Panc1 (cell line): Measurements from ENCODE around the gene CACNA1B. TPM values are rescaled to one million over a fixed set of nuclear protein-coding genes. Genes with fewer than 3 reads are reported as not detected.

Experiments used
- ATAC-seq: fragments of 200-7000 bp; cut with Tn5 transposase; 2 replicates; pipeline ENCODE4 v1.9.1; 2020; ENCODE audit warnings: mild to moderate bottlenecking, moderate library complexity
- BruUV-seq: library from RNA; stranded (reverse); fragments of 400-500 nt; replicated peaks from 2 replicates; lab custom pipeline; 2021; lab: Mats Ljungman, UMichigan
- CTCF ChIA-PET: fragments of 300-600 bp; sonication (Branson Sonifier 250); formaldehyde crosslinking; loops from one replicate; lab custom pipeline; 2022; ENCODE audit warnings: antibody characterized with exemption; lab: Charles Lee
- POLR2A ChIA-PET: fragments of 300-600 bp; sonication (Branson Sonifier 250); formaldehyde crosslinking; loops from one replicate; lab custom pipeline; 2022; ENCODE audit warnings: antibody characterized with exemption; lab: Charles Lee
- DNase-seq: peaks from one replicate; pipeline ENCODE4 v3.0.0-alpha.2; 2010; ENCODE audit warnings: low read depth, low spot score
- H3K27ac ChIP-seq: 2 replicates; pipeline ENCODE4 v1.5.1; 2011; ENCODE audit warnings: mild to moderate bottlenecking, low read length, inconsistent platforms
- H3K27me3 ChIP-seq: fragments of 200-500 bp; sonication (Bioruptor generic); 2 replicates; pipeline ENCODE4 v1.6.0; 2014; ENCODE audit warnings: low read length, inconsistent platforms; ENCODE audit not compliant: control insufficient read depth, insufficient read depth
- H3K36me3 ChIP-seq: fragments of 200-500 bp; sonication (Bioruptor generic); 2 replicates; pipeline ENCODE4 v1.5.1; 2014; ENCODE audit warnings: inconsistent platforms, mild to moderate bottlenecking, low read length, moderate library complexity; ENCODE audit not compliant: control insufficient read depth, insufficient read depth
- H3K4me1 ChIP-seq: 2 replicates; pipeline ENCODE4 v1.5.1; 2011; ENCODE audit warnings: inconsistent platforms, mild to moderate bottlenecking, low read length, moderate library complexity; ENCODE audit not compliant: control insufficient read depth, insufficient read depth
- H3K4me3 ChIP-seq, 2 experiments: 2 replicates each; pipeline ENCODE4 v1.5.1; 2011 to 2012; ENCODE audit warnings: low read depth in 2 of 2, low read length in 2 of 2, mild to moderate bottlenecking in 2 of 2, inconsistent platforms in 1 of 2, moderate library complexity in 1 of 2
- H3K9me3 ChIP-seq: fragments of 200-500 bp; sonication (Bioruptor generic); 2 replicates; pipeline ENCODE4 v1.5.1; 2014; ENCODE audit warnings: low read depth, mild to moderate bottlenecking, inconsistent platforms, low read length, moderate library complexity; ENCODE audit not compliant: control insufficient read depth, insufficient read depth
- CTCF ChIP-seq: fragments of 450-650 bp; IDR thresholded peaks from 2 replicates; pipeline ENCODE4 v1.5.1; 2017; ENCODE audit warnings: mild to moderate bottlenecking
- POLR2AphosphoS5 ChIP-seq: IDR thresholded peaks from 2 replicates; pipeline ENCODE4 v1.6.1; 2012; ENCODE audit warnings: mild to moderate bottlenecking, low read depth, low read length, moderate library complexity
- SIN3A ChIP-seq: IDR thresholded peaks from 2 replicates; pipeline ENCODE4 v1.6.1; 2012; ENCODE audit warnings: low read depth, mild to moderate bottlenecking, low read length, moderate library complexity, borderline replicate concordance; ENCODE audit not compliant: insufficient read depth
- TCF7L2 ChIP-seq: IDR thresholded peaks from 2 replicates; pipeline ENCODE4 v1.6.1; 2011; ENCODE audit warnings: mild to moderate bottlenecking, low read depth, low read length, inconsistent platforms
- in situ Hi-C: cut with HindIII; loops from 2 replicates; pipeline ENCODE4 v1.10.0; 2016; ENCODE audit warnings: low sequenced_read_pairs, low pct_unique_long_range_greater_than_20kb
- intact Hi-C: fragments of 100-400 bp; cut with micrococcal nuclease; formaldehyde crosslinking; loops from one replicate; pipeline ENCODE4 v1.10.0; 2022; ENCODE audit not compliant: unreplicated experiment
- total RNA-seq: library from RNA; stranded (reverse); gene quantifications from one replicate; pipeline ENCODE4 v1.2.1, GENCODE V29; 2021; ENCODE audit not compliant: unreplicated experiment
- TF ChIP-seq, protein P1 (sequence below), 2 experiments: IDR thresholded peaks; 2 replicates each; pipeline ENCODE4 v1.6.1; 2011 to 2012; ENCODE audit warnings: low read depth in 2 of 2, control low read depth in 1 of 2, low read length in 1 of 2, mild to moderate bottlenecking in 1 of 2, moderate library complexity in 1 of 2; ENCODE audit not compliant: insufficient read depth in 1 of 2

Gene CACNA1B
- total RNA-seq, 1 experiment from 2014 or later: 0.49 TPM

- Histone ChIP-seq H3K4me3 (no peak overlapping the region), H3K27me3 (no peaks in the 10 kb centered on the region), H3K9me3 (no peaks in the 10 kb centered on the region), H3K36me3 (no peaks in the 10 kb centered on the region), H3K27ac (no peak overlapping the region), H3K4me1 (no peaks in the 10 kb centered on the region)
- intact Hi-C loops: no loop called here
- POLR2A ChIA-PET: no interaction called here
- TF ChIP-seq, protein P1, sequence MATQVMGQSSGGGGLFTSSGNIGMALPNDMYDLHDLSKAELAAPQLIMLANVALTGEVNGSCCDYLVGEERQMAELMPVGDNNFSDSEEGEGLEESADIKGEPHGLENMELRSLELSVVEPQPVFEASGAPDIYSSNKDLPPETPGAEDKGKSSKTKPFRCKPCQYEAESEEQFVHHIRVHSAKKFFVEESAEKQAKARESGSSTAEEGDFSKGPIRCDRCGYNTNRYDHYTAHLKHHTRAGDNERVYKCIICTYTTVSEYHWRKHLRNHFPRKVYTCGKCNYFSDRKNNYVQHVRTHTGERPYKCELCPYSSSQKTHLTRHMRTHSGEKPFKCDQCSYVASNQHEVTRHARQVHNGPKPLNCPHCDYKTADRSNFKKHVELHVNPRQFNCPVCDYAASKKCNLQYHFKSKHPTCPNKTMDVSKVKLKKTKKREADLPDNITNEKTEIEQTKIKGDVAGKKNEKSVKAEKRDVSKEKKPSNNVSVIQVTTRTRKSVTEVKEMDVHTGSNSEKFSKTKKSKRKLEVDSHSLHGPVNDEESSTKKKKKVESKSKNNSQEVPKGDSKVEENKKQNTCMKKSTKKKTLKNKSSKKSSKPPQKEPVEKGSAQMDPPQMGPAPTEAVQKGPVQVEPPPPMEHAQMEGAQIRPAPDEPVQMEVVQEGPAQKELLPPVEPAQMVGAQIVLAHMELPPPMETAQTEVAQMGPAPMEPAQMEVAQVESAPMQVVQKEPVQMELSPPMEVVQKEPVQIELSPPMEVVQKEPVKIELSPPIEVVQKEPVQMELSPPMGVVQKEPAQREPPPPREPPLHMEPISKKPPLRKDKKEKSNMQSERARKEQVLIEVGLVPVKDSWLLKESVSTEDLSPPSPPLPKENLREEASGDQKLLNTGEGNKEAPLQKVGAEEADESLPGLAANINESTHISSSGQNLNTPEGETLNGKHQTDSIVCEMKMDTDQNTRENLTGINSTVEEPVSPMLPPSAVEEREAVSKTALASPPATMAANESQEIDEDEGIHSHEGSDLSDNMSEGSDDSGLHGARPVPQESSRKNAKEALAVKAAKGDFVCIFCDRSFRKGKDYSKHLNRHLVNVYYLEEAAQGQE (IDR thresholded peaks at IDR 0.05; ENCODE audit: insufficient read depth in 1 of 2, low read depth in 2 of 2, low read length in 1 of 2): no peak
- TF ChIP-seq TCF7L2 (no peak), SIN3A (no peak), POLR2AphosphoS5 (no peak), CTCF (no peak)
- in situ Hi-C loops: no loop called here
- CTCF ChIA-PET: no interaction called here
- no peak for ATAC-seq
- no peak for DNase-seq
- BruUV-seq: no TSS peak
These were observed 698 bp upstream of the CACNA1B start for GRCh38 chr9:137876781-137877386.

DNA sequence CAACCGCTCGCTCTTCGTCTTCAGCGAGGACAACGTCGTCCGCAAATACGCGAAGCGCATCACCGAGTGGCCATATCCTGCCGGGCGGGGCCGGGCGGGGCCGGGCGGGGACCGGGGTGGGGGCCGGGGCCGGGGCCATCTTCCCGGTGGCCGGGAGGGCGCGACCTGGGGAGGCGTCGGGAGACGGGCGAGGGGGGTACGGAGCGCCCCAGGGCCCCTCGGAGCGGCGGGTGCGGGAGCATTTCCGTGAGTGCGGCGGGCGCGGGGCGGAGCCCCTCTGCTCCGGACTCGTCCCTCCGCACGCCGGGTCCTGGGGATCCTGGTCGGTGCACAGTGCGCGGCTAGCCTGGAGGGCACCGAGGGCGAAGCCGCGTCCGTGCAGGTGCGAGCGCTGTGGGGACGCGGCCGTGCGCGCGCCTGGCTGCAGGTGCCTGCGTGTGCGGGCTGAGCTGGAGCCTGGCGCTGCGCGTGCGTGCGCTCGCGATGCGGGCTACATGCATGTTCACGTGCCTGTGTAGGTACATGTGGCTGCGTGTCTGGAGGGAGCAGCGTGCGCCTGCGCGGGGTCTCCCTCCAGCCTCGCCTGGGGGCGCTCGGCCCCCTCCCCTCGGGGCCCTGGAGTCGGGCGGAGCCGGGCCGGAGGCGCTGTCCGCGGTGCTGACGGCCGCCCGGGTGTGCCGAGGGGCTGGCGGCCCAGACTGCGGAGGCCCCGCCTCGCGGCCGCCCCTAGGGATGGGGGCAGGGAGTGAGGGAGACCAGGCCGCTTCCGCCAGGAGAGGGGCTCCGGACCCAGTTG, 762 bp downstream of the CACNA1B start:
- no peaks in the 10 kb centered on the region for H3K27me3 ChIP-seq
- no TSS peak for BruUV-seq
- H3K4me3 ChIP-seq: no peak overlapping the region
- no peaks in the 10 kb centered on the region for H3K4me1 ChIP-seq
- POLR2A ChIA-PET: no interaction called here
- H3K36me3 ChIP-seq: no peaks in the 10 kb centered on the region
- in situ Hi-C loops: no loop called here
- H3K27ac ChIP-seq: no peak overlapping the region
- CTCF ChIA-PET: no interaction called here
- intact Hi-C loops: no loop called here
- ATAC-seq (no peak), DNase-seq (no peak)
- TF ChIP-seq, protein P1 (IDR thresholded peaks at IDR 0.05; ENCODE audit: insufficient read depth in 1 of 2, low read depth in 2 of 2, low read length in 1 of 2): peak; percentile 60 to 87; a peak in 3 of 4 replicates
- TF ChIP-seq CTCF: no peak
- no peak for TF ChIP-seq POLR2AphosphoS5
- no peaks in the 10 kb centered on the region for H3K9me3 ChIP-seq
